ENCODE data around the gene GSG1.

The GSG1 gene

GRCh38 chr12:13103391-13104033 lies at the start of gene GSG1:
Gene GSG1, minus strand, starts transcription at chr12:13103667. Its CDS starts 155 bp downstream, at chr12:13103512.
- no peak for DNase-seq

GRCh38 chr12:13153180-13153579 lies 49.7 kb upstream of the GSG1 start:
- DNase-seq = no peak

- no peak for DNase-seq
Measured at GRCh38 chr12:13152756-13153155, 49.3 kb upstream of the GSG1 start.

GRCh38 chr12:13152281-13152680 lies 48.8 kb upstream of the GSG1 start:
- DNase-seq = no peak

- DNase-seq = no peak
Measured at GRCh38 chr12:13149411-13149810, 45.9 kb upstream of the GSG1 start.

GRCh38 chr12:13148485-13148847 lies 45.0 kb upstream of the GSG1 start:
- no peak for DNase-seq

- no peak for DNase-seq
Measured at GRCh38 chr12:13147688-13148484, 44.4 kb upstream of the GSG1 start.

- no peak for DNase-seq
Measured at GRCh38 chr12:13146336-13146938, 43.0 kb upstream of the GSG1 start.

- DNase-seq = no peak
Measured at GRCh38 chr12:13144266-13144828, 40.9 kb upstream of the GSG1 start.

GRCh38 chr12:13142747-13143146 lies 39.3 kb upstream of the GSG1 start:
- DNase-seq = no peak

GRCh38 chr12:13141686-13142085 lies 38.2 kb upstream of the GSG1 start:
- DNase-seq = no peak

GRCh38 chr12:13135371-13136178 lies 32.1 kb upstream of the GSG1 start:
- no peak for DNase-seq

GRCh38 chr12:13133886-13134285 lies 30.4 kb upstream of the GSG1 start:
- no peak for DNase-seq

GRCh38 chr12:13130981-13131380 lies 27.5 kb upstream of the GSG1 start:
- DNase-seq = no peak

GRCh38 chr12:13128291-13128965 lies 25.0 kb upstream of the GSG1 start:
- no peak for DNase-seq

GRCh38 chr12:13127444-13127843 lies 24.0 kb upstream of the GSG1 start:
- no peak for DNase-seq

GRCh38 chr12:13126494-13126893 lies 23.0 kb upstream of the GSG1 start:
- DNase-seq = no peak

GRCh38 chr12:13125996-13126395 lies 22.5 kb upstream of the GSG1 start:
- no peak for DNase-seq

GRCh38 chr12:13124656-13125505 lies 21.4 kb upstream of the GSG1 start:
- no peak for DNase-seq

GRCh38 chr12:13121568-13121967 lies 18.1 kb upstream of the GSG1 start:
- DNase-seq = no peak

- no peak for DNase-seq
Measured at GRCh38 chr12:13120413-13120812, 16.9 kb upstream of the GSG1 start.
